ENCODE data around the gene ARHGEF17.

GRCh38 chr11:73338279-73338678 is 30.2 kb downstream of the ARHGEF17 start:
- no peak for TF ChIP-seq CTCF (IDR thresholded peaks at IDR 0.05; ENCODE audit: low read depth, low read length, missing input control)
- no peak for TF ChIP-seq RXRA (IDR thresholded peaks at IDR 0.05)

Data from liver (tissue), 3 donors.